KG1 (cell line): Measurements from ENCODE around the gene PRPF6.
A peak's percentile ranks its signal among the peaks of the same experiment; 100 is the strongest.

Source experiments
- DNase-seq: peaks from one replicate; lab custom pipeline; 2025; lab: John Stamatoyannopoulos, UW

PRPF6 gene

GRCh38 chr20:64035933-64036345 lies 55.0 kb downstream of the PRPF6 start, which contains the start of gene C20orf204:
C20orf204 (plus strand) TSS chr20:64036182; CDS start chr20:64036324, 142 bp downstream.
- no peak for DNase-seq

DNA sequence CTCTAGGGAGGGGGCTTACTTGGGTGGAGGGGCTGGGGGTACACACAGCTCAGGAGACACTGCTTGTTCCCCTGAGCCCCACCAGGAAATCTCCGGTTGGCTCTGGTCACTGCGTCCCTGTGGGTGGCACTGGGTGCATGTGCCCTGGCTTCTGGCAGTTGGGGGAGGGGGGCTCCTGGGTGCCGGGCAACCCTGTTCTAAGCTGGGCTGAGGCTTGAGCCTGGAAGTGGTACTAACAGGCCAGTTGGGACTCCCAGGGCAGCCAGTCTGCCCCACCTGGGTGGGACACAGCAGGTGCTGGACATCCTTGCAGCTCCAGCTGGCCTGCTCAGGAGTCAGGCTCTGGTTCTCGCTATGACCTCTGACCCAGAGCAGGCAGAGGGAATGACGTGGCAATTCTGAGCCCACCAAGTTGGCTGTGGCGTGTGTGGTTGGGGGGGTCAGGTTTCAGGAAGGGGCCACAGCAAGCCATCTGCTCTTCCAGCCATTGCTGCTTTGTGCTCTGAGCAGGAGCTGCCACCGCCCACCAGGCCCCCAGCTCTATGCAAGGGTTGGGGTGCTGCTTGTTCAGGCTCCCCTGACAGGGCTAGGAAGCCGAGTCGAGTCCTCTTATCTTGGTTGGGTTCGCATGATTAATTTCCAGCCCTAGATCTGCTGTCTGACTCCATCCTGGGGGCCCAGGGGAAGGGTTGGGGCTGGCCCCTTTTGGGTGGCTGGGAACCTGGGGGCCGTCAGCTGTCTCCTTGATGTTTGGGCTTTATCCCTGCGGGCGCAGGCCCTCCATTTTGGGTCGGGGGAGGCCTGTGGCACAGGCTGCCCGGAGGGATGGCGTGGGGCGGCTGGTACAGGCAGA lies 55.6 kb downstream of the PRPF6 start:
- no peak for DNase-seq

DNA sequence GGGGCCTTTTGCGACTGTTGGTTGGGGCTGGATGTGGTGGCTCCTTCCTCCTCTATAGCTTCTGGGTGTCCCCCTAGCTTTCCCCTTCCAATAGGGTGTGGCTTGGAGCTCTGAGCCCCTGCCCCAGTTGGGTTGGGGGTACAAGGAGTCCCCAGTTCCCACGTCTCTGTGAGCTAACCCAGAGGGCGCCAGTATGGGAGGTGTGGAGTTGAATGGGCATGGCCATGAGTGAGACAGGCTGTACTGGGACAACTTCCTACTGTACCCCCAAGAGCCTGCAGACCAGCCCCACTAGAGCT lies 56.2 kb downstream of the PRPF6 start:
- DNase-seq, result no peak

DNA sequence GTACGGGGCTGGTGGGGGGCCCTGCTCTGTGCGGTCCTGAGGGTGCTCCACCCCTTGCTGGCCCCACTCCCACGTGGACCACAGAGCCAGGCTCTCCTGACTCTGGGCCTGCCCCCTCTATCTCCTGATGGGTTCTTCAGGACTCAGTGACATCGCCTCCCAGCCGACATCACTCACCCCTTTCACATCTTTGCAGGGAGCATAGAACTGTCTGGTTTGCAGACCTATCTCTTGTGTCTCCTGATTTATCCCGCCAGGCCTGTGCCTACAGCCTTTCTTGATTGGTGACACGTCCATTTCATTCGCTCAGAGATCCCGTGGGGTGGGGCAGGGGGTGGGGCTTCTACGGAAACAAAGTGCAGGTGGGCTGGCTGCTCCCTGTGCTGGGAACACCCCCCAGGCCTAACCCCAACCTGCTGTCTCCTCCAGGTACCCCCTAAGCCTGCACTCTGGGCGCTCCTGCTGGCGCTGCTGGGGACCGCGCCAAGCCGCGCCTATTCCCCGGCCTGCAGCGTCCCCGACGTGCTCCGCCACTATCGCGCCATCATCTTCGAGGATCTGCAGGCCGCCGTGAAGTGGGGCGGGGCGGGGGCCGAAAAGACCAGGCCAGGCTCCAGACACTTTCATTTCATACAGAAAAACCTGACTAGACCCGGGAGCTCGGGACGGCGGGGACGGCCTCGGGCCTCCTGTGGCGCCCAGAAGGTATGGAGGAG lies 56.7 kb downstream of the PRPF6 start:
- no peak for DNase-seq

GRCh38 chr20:64038224-64038564 lies 57.3 kb downstream of the PRPF6 start:
- no peak for DNase-seq

- peak; percentile 46 for DNase-seq
These were observed 57.8 kb downstream of the PRPF6 start for GRCh38 chr20:64038565-64039292.

- no peak for DNase-seq
These were observed 58.6 kb downstream of the PRPF6 start for GRCh38 chr20:64039293-64040160.

- no peak for DNase-seq
These were observed 59.5 kb downstream of the PRPF6 start for GRCh38 chr20:64040231-64041039.

DNA sequence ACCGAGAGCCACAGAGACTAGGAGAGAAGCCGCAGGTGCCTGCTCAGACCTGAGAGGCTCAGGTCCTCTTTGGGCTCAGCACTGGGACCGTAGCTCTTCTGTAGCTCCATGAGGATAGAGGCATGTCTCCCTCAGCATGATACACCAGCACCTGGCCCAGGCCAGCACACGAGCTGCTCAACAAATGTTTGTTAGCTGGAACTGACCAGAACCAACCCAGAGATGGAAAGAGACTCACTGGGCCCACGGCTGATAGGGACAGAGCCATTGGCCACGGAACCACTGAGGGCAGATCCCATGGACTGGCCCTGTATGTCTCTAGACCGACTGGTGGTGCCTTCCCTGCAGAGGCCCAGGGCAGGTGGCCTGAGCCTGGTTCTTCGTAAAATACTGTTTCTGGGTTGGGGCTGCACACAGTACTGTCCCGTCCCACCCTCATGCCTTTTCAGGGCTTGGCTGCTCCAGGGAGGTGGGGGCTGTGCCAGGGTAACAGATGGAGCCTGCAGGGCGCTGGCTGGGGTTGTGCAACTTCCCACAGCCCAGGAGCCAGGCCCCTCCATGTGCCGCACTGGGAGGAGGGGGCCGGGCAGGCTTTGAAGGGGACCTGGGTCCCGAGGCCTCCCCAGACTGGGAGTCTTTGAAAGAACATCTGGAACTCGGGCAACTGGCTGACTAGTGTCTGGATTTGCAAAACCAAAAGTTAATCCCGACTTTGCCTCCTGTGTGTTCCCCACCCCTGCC lies 60.3 kb downstream of the PRPF6 start:
- no peak for DNase-seq

- no peak for DNase-seq
These were observed 60.8 kb downstream of the PRPF6 start for GRCh38 chr20:64041781-64042053.

GRCh38 chr20:64042054-64042781 lies 61.3 kb downstream of the PRPF6 start:
- DNase-seq, result no peak

DNA sequence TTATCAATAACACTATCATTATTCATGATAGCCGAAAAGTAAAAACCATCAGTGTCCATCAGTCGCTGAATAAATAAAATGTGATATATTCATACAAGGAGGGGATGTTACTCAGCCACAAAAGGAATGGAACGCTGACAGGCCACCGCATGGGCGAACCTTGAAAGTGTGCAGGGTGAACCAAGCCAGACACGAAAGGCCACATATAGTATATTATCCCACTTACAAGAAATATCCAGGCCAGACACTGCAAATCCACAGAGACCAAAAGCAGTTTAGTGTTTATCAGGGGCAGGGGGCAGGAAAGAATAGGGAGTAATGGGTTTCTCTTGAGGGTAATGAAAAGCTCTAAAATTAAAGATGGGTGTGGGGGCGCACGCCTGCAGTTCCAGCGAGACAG lies 62.8 kb downstream of the PRPF6 start:
- DNase-seq, result no peak

- DNase-seq, result no peak
These were observed 63.7 kb downstream of the PRPF6 start for GRCh38 chr20:64044484-64045247.

DNA sequence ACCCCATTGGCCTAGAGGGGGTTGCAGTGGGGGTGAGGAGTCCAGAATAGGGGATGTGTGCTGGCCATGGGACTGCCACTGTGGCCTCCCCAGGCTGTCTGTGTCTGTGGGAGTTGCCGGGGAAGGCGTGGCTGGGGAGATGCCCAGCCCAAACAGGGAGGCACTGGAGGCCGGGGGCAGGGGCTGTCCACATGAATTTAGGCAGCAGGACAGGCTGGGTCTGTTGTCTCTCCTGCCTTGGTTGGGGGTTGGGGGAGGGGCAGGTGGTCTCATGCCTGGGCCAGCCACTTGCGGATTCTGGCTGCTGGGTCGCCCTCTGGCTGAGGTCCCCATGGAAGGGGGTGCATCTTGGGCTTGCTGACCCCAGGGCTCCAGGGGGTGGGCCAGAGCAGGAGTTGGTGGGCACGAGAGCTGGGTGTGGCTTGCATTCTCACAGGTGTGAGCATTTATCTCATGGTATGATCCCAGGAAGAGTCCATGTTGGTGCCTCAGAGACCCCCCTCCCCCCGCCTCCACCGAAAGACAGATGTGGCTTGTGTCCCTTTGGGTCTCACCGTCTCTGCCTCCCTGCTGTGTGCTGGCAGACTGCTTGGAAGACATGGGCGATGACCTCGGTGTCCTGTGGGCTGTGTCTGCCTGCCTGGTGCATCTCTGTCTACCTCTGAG lies 64.5 kb downstream of the PRPF6 start:
- DNase-seq, result no peak

DNA sequence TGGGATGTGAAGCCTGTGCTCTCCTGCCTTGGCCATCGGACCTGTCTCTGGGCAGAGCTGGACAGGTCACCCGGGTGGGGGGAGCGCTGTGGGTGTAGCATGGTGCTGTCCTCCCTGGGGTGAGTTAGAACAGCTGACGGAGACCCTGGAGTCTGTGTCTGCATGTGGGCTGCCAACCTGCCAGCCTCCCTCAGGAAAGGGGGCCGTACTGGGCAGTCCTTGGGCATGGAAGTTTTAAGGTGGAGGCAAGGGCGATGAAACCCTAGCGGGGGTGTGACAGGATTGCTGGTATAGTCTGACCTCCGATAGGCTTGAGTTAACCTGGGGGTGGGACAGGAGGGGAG lies 66.1 kb downstream of the PRPF6 start:
- no peak for DNase-seq

- no peak for DNase-seq
These were observed 67.1 kb downstream of the PRPF6 start for GRCh38 chr20:64047968-64048401.

- DNase-seq, result no peak
These were observed 67.6 kb downstream of the PRPF6 start for GRCh38 chr20:64048402-64049044.
